H1 (cell line): ENCODE results near the gene PRR5L. TPM values are rescaled to one million over a fixed set of nuclear protein-coding genes. Genes with fewer than 3 reads are reported as not detected.

Source experiments
- BRCA1 ChIP-seq: IDR thresholded peaks from 2 replicates; pipeline ENCODE4 v1.6.1; 2012; ENCODE audit warnings: low read depth, low read length, improper control_type of control experiment
- SP1 ChIP-seq: IDR thresholded peaks from 2 replicates; pipeline ENCODE4 v1.6.1; 2011; ENCODE audit warnings: low read depth, low read length
- USF2 ChIP-seq: IDR thresholded peaks from 2 replicates; pipeline ENCODE4 v1.6.1; 2011; ENCODE audit warnings: low read length, improper control_type of control experiment
- polyA plus RNA-seq, 7 experiments: library from polyadenylated mRNA; depleted of rRNA in 3 of 7; stranded (reverse) in 5 of 7; unstranded in 2 of 7; fragments of >200 nt in 5 of 7; fragments of 200-250 nt in 2 of 7; gene quantifications; 1 replicate in 5 of 7; 2 replicates in 1 of 7; 4 replicates in 1 of 7; pipeline versions ENCODE4 v1.2.1 to v1.2.3, GENCODE V29; 2011 to 2013; ENCODE audit warnings: missing spikeins in 2 of 7, mixed read lengths in 2 of 7
- total RNA-seq: library from RNA; stranded (reverse); fragmentation: NEBNext Ultra II Directional; extraction: Animal tissue kit (Norgen Biotek cat#: 25700); gene quantifications from 2 replicates; pipeline ENCODE4 v1.2.1, GENCODE V29; 2021

PRR5L gene
- total and polyA plus RNA-seq, 2 of the 8 experiments (the other 6 are each of a cell fraction or from before 2014, with no cell fraction given), result 6.6 to 10.1 TPM

- TF ChIP-seq USF2 (no peak), BRCA1 (no peak), SP1 (no peak)
Measured at GRCh38 chr11:36399745-36400144, 103.7 kb downstream of the PRR5L start (continued).
